ENCODE data around the gene FUT8.
"Not testable (repeated sequence)": the region's sequence is repeated elsewhere in the genome, so short reads cannot be mapped to it uniquely, and the experiment has no call there.

Gene FUT8

DNA sequence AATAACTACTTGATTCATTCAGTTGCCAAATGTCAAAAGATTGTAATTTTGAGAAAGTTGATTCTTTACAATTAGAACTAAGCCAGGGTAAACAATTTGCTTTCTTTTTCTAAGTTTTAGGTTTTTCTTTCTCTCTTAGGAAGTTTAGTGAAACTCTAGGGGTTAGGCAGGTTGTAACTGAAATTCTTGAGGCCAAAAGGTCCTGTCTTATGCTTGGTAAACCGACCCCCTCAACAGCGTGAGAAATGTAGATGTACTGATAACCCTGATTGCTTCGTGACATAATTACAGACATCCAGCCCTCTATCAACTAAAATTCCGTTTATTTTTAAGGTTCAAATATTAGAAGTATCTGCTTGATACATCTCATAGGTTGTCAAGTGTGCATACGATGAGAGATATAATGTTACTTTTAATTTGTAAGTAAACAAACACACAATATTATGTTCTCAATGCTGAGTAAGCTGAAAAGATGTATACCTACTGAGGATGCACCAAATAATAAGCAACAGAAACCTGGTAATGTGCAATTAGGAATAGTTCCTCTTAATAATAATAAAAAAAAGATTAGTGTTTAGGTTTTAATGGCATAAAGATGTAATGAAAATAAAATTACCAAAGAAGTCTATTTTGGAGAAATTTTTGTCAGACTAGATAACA lies 7.2 kb downstream of the FUT8 start:
- no peak for DNase-seq (ENCODE audit: low read depth)

DNA sequence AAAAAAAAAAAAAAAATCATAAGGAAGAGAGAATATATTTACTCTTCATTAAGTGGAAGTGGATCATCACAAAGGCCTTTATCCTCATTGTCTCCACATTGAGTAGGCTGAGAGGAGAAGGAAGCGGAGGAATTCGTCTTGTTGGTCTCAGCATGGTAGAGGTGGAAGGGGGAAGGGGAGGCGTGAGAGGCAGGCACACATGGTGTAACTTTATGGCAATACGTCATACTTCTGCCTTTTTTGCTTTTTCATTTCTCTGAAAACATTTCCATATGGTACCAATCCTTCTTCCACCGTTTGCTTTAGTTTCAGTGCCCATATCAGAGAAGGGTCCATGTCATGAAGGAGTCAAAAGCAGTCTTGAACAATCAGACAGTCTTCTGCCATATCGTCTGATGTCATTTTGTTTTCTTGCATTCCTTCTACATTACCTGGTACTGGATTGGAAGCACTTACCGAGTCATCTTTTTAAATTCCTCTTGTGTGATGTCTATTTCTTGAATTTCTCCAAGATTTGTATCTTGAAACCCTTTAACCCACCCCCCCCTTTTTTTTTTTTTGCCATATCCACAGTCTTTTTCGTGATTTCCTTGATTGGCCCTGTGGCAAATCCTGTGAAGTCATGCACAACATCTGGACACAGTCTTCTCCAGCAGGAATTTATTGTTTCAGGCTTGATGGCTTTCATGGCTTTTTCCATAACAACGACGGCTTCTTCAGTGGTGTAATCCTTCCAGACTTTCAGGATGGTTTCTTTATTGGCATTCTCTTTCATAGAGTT lies 8.9 kb downstream of the FUT8 start:
- DNase-seq (ENCODE audit: low read depth), result no peak

DNA sequence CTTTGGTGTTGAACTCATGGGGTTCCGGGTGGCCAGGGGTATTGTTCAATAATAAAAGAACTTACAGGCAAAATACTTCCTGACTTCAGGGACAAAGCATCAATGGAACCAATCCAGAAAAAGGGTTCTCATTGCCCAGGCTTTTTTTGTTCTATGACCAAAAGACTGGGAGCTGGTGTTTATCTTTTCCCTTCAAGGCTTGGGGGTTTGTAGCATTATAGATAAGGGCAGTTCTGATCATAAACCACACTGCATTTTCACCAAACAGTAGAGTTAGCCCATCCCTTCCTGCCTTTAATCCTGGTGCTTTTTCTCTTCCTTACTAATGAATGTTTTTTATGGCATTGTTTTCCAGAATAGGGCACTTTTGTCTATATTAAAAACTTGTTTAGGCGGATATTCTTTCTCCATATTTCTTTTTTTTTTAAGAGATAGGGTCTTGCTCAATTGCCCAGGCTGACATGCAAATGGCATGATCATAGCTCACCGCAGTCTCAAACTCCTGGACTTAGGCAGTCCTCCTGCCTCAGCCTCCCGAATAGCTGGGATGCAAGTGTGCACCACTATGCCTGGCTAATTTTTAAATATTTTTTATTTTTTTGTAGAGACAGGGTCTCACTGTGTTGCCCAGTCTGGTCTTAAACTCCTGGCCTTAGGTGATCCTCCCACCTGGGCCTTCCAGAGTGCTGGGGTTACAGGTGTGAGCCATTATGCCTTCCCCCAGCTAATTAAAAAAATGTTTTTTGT lies 9.7 kb downstream of the FUT8 start:
- no peak for DNase-seq (ENCODE audit: low read depth)

DNA sequence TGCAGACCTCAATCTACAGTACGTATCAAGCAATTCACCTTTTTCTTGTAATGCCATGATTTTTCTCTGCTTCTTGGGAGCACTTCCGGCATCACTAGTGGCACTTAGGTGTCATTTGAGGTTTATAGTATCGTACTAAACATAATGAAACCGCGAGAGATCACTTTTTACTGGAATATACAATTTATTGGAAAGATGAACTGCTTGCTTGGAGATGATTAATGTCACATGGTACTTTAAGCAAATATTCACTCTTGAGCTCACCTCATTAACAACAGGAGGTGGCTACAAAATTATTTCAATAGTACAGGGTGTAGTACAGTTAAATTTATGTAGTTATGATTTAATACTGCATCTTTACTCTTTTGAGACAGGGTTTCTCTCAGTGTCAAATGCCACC lies 11.5 kb downstream of the FUT8 start:
- no peak for DNase-seq (ENCODE audit: low read depth)

DNA sequence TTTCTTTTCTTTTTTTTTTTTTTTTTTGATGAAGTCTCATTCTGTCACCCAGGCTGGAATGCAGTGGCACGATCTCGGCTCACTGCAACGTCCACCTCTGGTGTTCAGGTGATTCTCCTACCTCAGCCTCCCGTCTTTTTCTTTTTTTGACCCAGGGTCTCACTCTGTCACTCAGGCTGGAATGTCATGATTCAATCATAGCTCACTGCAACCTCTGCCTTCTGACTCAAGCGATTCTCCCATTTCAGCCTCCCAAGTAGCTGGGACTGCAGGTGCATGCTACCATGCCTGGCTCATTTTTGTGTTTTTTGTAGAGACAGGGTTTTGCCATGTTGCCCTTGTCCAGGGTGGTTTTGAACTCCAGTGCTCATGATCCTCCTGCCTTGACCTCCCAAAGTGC lies 12.0 kb downstream of the FUT8 start:
- DNase-seq (ENCODE audit: low read depth), result no peak

DNA sequence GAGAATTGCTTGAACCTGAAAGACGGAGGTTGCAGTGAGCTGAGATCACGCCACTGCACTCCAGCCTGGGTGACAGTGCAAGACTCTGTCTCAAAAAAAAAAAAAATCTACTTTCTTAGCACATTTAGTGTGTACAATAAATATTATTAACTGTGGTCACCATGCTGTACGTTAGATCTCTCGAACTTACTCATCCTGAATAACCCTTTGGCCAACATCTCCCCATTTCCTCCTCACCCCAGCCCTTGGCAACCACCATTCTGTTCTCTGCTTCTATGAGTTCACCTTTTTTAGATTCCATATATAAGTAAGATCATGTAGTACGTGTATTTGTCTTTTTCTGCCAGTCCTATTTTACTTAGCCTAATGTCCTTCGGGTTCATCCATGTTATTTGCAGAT lies 13.4 kb downstream of the FUT8 start:
- no peak for DNase-seq (ENCODE audit: low read depth)

DNA sequence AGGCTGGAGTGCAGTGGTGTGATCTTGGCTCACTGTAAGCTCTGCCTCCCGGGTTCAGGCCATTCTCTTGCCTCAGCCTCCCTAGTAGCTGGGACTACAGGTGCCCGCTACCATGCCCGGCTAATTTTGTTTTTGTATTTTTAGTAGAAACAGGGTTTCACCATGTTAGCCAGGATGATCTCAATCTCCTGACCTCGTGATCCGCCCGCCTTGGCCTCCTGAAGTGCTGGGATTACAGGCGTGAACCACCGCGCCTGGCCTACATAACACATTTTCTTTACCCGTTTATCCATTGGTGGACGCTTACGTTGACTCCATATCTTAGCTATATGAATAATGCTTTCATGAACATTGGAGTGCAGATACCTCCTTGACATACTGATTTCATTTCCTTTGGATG lies 14.4 kb downstream of the FUT8 start:
- not testable (repeated sequence) for DNase-seq (ENCODE audit: low read depth)

DNA sequence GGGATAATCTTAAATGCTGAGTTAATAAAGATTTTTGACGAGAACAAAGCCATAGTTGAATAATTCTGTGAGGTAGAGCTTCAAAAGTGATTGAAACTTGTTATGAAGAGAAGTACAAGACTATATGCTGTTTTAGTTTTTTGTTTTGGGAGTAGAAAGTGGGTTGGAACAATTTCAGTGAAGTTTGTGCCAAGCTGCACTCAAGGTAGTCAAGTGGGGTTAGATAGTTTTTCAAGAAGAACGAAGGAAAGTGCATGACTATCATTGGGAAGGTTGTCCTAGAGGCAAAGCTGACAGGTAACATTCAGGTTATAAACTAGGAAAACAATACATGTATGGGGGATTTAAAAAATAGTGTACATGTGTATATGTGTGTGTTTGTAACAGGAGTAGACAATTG lies 16.2 kb downstream of the FUT8 start:
- no peak for DNase-seq (ENCODE audit: low read depth)

DNA sequence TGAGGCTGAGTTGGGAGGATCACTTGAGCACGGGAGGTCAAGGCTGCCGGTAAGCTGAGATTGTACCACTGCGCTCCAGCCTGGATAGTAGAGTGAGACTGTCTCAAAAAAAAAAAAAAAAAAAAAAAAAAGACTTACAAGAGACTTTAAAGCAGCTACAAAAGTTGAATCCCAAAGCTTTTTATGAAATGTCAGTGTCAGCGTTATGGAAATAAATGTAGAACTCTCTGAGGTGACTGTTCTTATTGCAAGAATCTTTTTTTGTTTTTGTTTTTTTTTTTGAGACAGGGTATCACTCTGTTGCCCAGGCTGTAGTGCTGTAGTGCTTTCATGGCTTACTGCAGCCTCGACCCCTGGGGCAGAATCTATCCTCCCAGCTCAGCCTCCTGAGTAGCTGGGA lies 17.2 kb downstream of the FUT8 start:
- DNase-seq (ENCODE audit: low read depth), result no peak

DNA sequence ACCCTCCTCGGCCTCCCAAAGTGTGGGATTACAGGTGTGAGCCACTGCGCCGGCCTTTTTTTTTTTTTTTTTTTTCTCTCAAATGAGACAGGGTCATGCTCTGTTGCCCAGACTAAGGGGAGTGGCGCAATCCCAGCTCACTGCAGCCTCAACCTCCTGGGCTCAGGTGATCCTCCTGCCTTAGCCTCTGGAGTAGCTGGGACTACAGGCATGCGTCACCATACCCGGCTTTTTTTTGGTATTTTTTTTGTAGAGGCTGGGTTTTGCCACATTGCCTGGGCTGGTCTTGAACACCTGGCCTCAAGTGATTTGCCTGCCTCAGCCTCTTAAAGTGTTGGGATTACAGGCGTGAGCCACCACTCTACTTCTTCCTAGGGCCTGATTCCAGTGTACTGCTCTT lies 18.7 kb downstream of the FUT8 start:
- DNase-seq (ENCODE audit: low read depth), result no peak

DNA sequence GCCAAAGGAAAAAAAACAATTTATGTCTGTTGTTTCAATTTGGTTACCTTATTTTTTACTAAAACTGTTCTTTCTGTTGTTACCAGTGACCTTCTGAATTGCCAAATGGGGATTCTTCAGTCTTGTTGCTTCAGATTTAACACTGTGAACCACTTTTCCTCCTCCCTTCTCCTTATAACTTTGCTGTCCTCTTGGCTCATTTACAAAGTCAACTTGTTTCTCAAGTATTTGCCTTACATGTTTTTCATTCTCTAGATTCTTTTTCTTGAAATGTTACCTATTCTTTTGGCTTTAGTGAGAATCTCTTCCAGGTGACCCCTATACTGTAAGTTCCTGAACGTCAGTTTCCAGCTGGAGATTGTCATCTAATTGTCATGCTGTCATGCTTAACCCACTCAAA lies 19.4 kb downstream of the FUT8 start:
- no peak for DNase-seq (ENCODE audit: low read depth)

DNA sequence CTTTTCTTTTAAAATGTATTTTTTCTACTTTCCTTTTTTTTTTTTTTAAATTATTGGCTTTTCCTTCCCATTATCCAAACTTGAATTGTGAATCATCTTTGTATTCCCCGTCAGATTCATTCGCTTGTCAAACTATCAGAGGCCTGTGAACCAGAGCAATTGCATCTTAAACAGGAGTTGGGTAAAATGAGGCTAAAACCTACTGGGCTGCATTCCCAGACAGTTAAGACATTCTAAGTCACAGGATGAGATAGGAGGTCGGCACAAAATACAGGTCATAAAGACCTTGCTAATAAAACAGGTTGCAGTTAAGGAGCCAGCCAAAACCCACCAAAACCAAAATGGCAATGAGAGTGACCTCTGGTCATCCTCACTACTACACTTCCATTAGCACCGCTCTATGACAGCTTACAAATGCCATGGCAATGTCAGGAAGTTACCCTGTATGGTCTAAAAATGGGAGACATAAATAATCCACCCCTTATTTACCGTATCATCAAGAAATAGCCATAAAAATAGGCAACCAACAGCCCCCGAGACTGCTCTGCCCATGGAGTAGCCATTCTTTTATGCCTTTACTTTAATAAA lies 19.9 kb downstream of the FUT8 start:
- DNase-seq (ENCODE audit: low read depth), result no peak

DNA sequence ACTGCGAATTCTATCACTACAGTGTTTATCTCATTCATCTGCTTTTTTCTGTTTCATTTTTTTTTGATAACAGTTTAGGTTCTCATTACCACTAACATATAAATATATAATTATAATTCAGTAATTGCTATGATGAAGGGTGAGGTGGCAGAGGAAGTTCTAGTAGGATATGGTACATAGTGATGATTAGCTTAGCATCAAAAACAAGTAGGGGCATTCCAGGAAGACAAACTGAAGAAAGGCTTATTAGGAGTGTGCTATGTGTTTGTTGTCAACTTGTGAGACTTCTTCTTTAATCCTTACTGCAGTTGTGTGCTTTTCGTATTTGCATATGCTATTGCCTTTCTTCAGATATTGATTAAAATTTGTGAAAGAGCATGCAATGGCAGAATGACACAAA lies 20.6 kb downstream of the FUT8 start:
- DNase-seq (ENCODE audit: low read depth), result no peak

DNA sequence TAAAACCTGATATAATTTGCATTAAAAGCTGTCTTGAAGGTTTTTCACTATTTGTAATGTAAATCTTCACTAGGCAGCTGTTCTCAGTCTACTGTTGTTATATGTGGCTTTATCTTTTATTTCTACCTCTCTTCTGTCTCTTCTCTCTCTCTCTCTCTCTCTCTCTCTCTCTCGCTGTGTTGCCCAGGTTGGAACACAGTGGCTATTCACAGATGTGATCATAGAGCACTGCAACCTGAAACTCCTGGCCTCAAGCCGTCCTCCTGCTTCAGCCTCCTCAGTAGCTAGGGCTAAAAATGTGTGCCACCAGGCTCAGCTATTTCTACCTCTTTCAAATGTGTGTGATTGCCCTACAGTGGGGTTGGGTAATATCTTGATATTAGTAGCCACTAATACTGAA lies 21.1 kb downstream of the FUT8 start:
- DNase-seq (ENCODE audit: low read depth), result no peak

DNA sequence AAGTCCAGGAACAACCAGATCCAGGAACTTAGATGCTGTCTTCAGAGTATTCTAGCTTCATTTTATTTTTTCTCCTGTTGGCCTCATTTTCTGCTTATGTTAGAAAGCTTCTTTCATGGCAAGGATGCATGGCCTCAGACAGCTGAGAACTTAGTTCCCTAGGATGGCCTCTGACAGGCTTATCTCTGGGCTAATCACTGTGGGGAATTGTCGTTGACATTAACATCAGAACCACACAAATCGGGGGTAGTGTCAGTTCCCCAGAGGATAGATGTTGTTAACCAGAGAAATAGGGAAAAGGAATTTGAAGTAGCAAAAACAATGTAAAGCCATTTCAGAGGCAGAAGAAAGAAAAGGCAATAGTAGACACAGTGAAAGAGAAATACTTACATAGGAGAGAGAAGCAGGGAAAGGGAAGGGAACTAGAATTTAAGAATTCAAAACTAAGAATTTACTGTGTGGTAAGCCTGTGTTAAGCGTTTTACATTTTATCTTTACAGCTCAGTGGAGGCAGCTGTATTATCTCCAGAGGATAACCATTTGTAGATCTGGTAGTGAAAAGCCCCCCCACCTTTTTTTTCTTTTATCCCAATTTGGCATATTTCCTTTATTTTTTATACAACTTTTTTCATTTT lies 21.8 kb downstream of the FUT8 start:
- DNase-seq (ENCODE audit: low read depth), result no peak

DNA sequence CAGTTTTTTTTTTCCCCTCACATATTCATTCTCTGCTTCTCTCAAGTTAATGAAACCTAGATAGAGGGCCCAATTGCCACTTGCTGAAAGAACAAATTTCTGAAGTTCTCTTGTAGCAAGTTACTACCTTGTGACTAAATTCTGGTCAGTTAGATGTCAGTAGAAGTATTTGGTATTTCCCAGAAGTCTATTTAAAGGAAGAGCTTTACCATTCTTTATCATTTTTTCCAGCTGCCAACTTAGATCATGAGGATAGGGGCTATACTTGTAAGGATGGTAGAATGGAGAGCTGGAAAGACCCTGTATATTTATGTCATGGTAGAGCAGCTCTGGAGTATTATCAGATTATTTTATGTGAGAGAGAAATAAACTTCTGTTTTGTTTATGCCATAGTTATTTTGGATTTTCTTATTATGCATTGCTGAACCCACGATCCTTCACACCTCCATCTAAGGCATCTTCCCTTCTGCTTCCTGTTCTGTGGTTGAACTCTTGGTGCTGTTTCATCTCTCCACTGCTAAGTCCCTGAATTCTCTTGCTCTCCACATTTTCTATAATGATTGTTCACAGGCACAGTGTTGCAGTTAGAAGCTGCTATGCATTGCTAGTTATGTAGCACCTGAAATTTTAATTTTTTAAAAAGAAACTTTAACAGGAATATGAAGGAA lies 25.9 kb downstream of the FUT8 start:
- no peak for DNase-seq (ENCODE audit: low read depth)

DNA sequence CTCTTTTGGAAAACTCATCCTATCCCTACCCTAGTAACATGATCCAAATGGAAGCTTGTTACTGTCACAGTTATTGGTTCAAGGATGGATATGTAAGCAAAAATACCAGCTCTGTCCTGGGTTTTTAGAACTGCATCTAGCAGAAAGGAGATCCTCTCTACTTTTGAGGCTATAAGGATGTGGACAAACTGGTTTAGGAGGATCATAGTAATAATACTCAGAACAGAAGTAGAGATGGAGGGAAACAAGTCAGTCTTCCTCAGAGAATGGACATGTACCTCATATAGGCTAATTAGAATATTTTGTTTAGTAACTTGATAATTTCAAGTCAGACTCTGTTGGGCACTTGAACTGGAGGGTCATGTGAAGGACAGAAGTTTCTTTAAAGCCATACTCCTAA lies 26.6 kb downstream of the FUT8 start:
- DNase-seq (ENCODE audit: low read depth), result no peak

DNA sequence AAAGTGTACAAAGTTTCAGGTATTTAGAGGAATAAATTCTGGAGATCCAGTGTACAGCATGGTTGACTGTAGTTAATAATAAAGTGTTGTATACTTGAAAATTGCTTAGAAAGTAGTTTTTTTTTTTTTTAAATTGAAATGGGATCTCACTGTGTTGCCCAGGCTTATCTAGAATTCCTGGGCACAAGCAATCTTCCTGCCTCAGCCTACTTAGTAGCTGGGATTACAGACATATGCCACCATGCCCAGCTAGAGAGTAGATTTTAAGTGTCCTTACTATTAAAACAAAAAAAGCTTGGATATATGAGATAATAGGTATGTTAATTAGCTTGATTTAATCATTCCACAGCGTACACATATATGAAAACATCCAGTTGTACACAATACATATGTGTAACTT lies 27.7 kb downstream of the FUT8 start:
- DNase-seq (ENCODE audit: low read depth), result no peak

DNA sequence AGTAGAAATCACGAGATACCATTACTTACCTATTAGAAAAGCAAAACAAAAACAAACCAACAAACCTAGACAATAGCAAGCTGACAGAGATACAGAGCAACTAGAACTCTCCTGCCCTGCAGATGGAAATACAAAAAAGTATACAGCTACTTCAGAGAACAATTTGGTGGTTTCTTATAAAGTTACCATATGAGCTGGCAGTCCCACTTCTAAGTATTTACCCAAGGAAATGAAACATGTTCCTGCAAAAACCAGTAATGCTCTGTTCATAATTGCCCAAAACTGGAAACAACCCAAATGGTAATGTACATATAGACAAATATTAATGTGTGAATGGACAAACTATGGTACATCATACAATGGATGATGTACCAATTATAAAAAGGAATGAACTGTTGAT lies 31.7 kb downstream of the FUT8 start:
- no peak for DNase-seq (ENCODE audit: low read depth)

DNA sequence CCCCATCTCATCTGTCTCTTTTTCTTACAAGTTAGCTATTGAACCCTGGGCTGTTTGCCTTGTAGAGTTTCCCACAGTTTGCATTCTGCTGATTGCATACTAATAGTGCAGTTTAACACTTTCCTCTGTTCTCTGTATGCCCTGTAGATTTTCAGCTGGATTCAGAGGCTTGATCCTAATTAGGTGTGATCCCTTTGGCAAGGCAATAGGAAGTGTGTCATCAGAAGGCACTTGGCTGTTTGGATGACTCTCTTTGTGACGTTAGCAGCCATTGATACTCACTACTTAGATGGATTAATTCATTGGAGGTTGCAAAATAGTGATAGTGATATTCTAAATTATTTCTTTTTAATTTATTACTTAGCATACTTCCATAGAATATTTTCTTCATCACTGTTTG lies 33.6 kb downstream of the FUT8 start:
- no peak for DNase-seq (ENCODE audit: low read depth)

DNA sequence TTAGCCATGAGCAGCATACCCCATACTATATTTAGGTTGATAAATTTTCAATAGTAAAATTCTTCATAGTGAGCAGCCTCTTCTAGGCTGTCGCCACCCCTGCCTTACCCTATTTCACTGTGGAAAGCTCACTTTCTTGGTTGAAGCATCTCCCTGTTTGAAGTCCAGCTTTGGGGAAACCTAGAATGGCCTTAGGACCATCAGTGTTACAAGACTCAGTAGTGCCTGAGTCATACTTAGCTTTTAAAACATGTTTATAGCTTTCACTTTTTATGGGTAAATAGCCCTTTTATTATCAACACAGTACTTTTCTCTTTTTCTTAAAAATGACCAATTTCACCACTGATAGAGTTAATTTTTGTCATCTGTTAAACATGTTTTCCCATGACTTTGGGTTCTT lies 37.1 kb downstream of the FUT8 start:
- no peak for DNase-seq (ENCODE audit: low read depth)

Measured in stimulated activated CD8-positive, alpha-beta memory T cell treated with anti-CD3 and anti-CD28 coated beads, Interleukin-12 subunit alpha, Interleukin-12 subunit beta, amount 100 ng/mL, for 4 hours (primary cell).